GM18520 (cell line): ENCODE data around the gene PTPRM.

ENCODE experiments used
- ATAC-seq: cut with Tn5 transposase; IDR thresholded peaks from one replicate; pipeline ENCODE4 v1.9.1; 2021; ENCODE audit not compliant: unreplicated experiment

The PTPRM gene

DNA sequence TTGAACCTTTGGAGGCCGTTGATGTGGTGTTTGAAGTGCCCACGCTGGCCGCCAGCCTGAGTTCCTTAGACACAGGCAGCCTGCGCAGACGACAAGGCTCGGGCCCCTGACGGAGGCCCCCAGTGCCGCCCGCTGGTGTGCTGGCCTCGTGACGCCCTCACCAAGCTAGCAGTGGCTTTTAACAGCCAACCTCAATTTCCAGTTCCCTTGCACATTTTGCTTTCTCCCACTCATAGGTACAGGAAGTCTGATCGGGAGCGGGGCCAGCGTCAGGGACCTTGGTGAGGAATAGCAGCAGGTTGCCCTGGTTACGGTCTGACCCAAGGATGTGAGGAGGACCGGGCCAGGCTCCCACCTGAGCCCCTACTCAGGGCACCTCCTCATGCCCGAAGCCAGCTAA lies 834.5 kb downstream of the PTPRM start:
- ATAC-seq = no peak

DNA sequence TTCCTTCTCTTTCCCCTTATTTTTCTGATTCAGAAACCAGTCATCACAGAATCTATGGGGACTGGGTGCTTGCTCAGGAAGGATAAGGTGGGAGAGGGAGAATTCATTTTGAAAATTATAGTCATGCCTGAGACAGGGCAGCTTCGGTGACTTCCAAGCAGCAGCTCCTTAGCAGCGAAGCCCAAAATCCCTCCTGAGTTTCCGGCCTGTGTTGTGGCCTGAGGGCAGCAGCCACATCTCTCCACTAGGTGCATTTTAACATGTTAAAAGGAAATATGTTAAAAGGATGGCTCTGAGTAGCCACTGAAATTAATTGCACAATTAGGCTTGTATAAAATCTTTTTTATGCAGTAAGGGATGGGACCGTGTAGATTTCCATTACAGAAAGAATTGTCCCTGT lies 835.1 kb downstream of the PTPRM start:
- ATAC-seq = no peak

DNA sequence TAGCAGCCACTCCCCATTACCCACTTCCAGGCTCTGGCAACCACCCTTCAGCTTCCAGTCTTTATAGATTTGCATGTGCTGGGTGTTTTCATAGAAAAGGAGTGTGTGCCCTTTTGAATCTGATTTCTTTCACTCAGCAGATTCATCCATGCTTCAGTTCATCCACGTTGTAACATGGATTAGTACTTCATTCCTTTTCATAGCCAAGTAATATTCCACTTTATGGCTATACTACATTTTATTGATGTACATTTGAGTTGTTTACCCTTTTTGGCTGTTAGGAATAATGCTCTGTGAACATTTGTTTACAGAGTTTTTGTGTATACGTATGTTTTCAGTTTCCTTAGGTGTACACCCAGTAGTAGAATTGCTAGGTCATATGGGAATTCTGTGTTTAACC lies 836.6 kb downstream of the PTPRM start:
- ATAC-seq = no peak

DNA sequence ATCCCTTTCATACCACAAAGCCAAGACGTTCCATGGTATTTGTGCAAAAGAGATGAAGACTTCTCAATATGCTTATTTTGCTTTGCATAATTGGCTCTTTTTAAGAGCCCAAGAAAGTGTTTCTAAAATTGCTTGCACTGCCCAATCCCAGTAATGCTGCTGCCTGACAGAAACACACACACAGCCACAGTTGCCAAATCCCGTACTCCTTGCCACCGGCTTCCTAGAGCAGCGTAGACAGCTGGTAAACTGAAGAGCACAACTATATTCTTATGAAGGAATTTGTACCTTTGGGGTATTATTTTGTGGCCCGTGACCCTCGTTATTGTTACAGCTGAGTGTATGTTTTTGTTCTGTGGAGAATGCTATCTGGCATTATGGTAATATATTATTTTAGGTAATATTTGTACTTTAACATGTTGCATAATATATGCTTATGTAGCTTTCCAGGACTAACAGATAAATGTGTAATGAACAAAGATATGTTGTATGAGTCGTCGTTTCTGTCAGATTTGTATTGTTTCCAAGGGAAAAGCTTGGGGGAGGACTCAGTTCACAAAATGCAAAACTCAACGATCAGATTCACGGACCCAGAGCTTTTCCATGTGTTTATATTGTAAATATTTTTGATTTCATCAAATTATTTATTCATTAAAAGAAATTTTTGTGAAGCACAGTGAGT lies 839.2 kb downstream of the PTPRM start:
- no peak for ATAC-seq

DNA sequence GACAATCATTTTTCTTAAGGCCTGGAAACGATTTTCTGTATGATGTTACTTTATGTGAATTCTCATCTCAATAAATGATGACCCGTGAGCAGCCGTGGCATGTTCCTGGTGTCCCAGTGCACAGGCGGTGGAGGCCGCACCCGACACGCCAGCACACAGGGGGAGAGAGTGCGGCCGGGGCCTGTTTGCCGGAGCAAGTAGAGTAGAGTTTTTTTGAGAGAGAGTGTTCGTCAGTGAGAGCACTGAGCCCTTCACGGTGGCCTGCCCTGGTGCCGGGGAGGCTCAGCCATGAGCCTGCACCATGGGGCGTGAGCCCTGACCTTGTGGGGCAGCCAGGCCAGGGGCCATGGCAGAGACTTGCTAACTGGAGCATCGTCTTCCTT lies 839.7 kb downstream of the PTPRM start:
- ATAC-seq = no peak

DNA sequence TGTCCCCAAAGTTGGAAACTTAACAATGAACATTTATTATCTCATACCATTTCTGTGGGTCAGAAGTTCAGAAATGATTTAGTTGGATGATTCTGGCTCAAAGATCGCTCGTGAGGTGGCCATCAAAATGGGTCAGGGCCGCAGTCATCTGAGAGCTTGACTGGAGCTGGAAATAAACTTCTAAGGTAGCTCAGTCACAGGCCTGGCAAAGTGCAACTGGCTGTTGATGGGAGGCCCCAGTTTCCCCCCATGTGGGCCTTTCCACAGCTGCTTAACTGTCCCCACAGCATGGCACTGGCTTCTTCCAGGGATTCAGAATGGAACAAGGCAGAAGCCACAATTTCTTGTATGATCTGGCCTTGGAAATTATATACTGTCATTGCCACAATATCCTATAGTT lies 842.0 kb downstream of the PTPRM start:
- no peak for ATAC-seq

DNA sequence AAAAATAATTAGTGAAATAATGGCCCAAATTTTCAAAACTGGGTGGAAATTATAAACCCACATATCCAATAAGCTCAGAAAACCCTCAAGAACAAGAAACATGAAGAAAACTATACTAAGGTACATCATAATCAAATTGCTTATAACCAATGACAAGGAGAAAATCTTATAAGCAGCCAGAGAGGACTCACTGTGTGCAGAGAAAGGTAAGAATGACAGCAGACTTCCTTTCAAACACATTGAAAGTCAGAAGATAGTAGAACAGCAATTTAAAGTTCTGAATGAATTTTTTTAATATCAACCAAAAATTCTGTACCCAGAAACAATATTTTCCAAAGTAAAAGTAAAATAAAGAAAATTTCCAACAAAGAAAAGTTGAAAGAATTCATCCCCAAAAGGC lies 844.4 kb downstream of the PTPRM start:
- no peak for ATAC-seq

DNA sequence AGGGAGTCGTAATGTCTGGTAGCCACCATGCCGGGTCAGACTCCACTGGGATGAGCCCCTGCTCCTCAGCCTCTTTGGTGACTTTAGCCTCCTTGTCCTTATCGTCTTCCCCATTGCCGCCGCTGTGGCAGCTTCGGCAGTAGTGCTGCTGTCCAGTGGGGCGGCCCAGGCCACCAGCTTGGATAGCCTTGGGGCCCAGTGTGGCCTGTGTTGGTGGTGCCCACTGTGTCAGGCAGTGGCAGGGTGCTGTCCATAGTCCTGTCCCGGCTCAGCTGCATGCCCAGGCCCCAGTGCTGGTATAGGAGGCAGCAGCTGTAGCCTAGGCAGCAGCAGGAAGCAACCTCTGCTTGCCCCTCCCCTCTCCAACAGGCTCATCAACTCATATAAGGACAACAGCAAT lies 845.0 kb downstream of the PTPRM start:
- ATAC-seq = no peak

DNA sequence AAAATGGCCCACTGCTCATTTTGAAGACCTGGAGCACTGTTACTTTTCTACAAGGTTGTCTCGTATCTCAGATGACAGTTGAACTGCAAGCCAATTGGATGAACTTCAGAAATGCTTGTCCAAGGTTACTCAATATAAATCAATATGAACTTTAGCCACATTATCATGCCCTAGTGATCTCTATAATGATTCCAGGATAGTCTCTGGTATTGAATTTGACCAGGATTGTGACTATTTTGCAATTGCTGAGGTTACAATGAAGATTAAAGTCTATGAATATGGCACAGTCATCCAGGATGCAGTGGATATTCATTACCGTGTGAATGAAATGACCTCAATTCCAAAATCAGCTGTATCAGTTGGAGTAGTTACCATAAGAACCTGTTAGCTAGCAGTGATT lies 846.1 kb downstream of the PTPRM start:
- no peak for ATAC-seq

DNA sequence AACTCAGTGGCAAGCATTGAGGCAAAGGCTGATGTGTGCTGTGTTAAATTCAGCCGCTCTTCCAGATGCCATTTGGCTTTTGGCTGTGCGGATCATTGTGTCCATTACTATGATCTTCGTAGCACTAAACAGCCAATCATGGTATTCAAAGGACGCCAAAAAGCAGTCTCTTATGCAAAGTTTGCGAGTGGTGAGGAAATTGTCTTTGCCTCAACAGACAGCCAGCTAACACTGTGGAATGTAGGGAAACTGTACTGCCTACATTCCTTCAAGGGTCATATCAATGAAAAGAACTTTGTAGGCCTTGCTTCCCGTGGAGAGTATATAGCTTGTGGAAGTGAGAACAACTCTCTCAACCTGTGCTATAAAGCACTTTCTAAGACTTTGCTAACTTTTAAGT lies 846.6 kb downstream of the PTPRM start:
- ATAC-seq = no peak

DNA sequence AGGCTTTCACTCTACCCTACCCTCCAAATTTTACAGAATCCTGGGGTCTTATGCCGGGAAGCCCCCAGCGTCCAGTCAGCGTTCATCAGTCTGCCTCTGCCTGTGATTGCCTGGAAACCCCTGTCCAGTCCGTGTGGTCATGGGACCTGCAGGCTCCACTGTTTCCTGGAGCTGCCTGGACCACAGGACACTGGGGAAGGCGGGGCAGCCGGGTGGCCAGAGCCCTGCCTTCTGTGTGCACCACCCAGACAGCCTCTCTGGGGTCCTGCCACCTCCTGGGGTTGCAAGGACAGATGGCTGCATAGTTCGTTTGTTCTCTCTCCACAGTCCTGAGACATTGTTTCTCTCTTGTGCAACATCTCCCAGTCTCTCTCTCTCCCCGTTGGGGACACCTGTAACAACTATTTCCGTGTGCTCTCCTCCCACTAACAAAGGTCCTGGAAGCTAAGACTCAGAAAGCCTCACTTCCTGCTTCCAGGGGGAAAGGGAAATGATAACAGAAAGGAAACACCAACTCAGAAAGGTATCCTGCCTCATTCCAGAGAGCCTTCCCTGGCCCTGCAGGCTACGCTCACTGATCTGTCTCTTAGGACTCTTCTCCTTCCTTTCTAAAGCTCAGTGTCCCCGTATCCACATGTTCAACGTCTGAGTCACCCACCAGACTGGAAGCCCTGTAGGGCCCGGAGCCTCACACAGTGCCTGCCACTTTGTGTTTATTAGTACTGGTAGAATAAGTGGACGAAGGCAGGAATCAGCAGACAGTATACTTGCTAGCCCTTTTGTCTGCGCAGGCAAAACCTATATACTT lies 849.3 kb downstream of the PTPRM start:
- no peak for ATAC-seq

DNA sequence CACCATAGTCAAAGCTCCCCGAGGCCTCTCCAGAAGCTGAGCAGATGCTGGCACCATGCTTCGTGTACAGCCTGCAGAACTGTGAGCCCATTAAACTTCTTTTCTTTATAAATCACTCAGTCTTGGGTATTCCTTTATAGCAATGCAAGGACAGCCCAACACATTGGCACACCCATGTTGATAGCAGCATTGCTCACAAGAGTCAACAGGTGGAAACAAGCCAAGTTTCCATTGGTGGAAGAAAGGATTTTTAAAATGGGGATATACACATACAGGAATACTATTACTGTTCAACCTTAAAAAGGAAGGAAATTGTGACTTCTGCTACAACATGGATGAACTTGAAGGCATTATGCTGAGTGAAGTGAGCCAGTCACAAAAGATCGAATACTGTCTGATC lies 855.3 kb downstream of the PTPRM start:
- ATAC-seq = no peak

DNA sequence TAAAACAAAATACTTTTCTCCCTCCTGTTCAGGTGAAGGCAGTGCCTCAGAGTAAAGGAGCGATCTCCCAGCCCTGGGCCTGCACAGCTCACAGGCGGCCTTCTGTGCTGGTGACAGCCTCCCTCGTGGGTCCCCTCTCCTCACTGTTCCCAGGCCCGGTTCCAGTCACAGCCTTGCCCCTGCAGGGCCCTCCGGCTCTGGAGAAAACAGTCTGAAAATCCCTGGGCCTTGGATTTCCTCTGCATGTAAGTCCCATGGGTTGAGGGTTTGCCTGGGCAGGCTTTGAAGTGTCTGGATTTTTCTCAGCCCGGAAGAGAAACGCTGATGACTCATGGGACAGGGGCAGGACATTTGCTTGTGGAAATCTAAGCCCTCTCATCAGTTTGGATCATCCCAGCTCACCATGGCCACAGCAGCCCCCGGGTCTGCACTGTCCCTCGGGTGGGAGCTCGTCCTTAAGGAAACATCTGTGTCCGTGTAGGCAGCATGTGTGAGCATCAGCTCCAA lies 856.0 kb downstream of the PTPRM start:
- ATAC-seq = no peak

DNA sequence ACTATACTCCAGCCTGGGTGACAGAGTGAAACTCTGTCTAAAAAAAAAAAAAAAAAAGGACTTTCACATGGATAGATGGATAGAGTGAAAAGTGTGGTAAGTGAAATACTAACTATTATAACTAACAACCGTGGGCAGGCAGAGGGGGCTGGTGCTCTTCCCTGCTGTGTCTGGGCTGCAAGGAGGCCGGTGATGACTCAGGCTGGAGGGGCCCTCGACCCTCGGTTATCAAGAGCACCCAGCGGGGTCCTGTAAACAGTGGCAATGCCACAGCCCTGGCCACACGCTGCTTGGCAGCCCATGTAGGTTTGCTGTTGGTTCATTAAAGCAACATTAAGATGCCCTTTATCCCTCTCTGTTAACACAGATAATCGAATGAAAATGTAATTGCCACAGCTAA lies 857.4 kb downstream of the PTPRM start:
- no peak for ATAC-seq

DNA sequence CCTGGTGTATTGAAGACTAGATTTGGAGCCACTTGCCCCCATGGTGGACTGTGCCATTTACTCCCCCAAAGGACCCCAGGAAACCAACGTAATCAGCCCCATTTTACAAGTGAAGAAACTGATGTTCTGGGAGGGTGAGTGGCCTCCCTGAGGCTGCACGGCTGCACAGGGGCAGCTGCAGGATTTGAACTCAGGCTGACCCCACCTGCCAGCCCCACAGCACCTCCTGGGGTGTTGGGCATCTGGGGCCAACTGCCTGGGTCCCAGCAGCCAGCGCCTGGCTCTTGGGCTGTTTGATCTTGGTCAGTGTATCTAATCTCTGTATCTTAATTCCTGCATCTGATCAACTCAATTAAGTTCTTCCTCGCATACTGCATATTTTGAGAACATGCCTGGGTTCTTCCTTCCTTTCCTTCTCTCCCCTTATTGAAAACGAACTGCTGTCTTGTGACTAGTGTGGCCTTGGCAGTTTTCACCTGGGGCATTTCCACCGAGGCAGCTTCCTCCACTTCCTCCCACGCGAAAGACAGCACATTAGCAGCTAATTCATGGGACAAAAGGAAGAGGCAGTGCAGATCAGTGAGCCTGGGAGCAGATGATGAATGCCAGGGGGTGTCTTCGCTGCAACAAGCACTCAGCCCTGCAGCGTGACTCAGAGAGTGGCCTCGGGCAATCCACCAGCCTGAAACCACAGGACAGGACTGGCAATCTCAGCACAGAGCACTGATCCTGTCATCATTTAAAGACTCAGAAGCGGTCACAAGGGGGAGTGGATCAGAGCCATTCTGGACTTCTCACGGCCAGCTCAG lies 858.0 kb downstream of the PTPRM start:
- ATAC-seq = no peak

DNA sequence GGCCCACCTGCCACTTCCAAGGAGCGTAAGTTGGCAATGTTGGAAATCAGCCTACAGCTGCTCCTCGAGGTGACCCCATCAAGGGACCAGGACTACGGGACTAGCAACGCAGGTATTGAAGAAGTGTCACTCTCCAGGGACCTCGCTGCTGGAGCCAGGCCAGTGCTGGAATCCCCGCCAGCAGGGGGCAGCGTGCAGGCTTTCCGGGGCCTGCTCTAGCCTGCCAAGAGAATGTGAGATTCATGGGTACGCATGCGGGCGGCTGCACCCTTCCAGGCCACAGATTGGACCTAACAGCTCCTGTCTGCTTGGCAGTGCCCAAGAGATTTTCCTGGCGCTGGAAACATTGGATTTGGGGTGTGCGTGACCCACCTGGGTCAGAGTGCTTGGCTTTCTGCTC lies 859.3 kb downstream of the PTPRM start:
- ATAC-seq = no peak

DNA sequence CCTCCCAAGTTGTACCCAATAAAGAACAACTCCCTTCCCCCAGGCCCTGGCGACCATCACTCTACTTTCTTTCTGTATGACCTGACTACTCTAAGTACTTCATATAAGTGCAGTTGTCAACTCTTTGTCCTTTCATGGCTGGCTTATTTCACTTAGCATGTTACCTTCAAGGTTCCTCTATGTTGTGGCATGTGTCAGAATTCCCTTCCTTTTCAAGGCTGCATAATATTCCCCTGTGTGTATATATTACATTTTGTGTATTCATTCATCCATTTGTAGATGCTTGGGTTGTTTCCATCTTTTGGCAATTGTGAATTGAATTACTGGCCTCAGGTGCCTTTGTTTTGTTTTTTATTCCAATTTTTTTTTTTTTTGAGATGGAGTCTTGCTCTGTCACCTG lies 860.2 kb downstream of the PTPRM start:
- no peak for ATAC-seq

DNA sequence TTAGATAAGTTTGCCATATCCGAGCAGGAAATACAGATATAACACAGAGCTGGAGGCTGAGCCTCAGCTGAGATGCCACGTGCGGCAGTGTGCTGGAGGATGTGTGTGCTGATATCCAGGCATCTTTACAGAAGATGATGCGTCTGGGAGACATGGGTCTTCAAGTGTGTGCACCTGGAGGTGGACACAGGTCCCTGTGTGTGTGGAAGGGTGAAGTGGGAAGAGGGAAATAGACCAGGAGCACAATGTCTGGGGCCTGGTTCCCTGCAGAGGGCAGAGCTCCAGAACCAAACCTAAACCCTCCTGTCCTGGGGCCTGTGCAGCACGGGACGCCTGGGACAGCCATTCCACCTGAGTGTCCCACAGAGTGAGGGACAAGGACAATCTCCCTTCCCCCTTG lies 861.8 kb downstream of the PTPRM start:
- no peak for ATAC-seq

DNA sequence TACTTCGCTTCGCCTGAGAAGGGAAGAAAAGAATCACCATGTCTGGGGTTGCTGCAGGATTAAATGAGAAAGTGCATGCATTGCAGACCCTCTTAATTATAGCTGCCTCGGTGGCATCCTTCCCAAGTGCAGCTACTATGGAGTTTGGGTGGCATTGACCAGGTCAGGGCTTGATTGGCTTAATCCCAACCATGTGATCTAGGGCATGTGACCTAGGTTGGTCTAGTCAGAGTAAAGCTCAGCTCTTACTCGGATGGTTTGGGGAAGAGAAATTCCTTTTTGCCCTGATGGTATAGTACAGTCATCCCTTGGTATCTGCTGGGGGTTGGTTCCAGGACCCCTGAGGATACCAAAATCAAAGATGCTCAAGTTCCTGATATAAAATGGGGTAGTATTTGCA lies 863.9 kb downstream of the PTPRM start:
- ATAC-seq = no peak

DNA sequence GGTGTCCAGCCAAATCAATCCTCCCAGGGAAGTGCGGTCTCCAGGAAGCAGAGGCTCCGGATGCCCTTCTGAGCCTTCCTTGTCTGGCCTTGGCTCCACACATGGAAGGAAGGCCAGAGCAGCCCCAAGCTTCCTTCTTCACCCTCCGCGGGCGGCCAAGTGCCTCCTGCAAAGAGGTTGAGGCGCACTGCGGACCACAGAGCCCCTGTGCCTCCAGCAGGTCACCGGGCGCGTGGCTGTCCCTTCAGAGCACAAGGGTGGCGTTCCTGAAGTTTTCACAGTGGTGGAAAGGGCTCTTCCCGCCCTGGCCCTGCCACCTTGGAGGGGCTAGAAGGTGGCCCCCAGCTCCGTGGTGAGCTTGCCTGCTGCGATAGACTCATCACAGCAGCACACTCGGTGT lies 866.2 kb downstream of the PTPRM start:
- no peak for ATAC-seq

DNA sequence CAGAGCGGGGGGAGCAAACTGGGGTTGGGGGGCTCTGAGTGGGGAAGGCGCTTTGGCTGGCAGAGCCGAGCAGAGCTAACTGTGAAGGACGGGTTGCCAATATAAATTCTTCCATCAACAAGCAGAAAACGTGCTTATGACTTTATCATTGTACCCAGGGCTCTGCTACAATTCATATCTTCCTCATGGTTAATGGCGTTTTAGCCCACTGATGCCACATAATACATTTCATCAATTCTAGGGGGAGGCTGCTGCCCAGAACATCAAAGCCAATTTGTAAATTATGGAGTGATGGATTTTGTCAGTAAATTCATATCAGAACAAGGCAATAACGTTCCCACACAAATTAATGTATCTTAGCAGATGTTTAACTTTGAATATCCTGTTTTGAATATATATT lies 866.7 kb downstream of the PTPRM start:
- no peak for ATAC-seq

DNA sequence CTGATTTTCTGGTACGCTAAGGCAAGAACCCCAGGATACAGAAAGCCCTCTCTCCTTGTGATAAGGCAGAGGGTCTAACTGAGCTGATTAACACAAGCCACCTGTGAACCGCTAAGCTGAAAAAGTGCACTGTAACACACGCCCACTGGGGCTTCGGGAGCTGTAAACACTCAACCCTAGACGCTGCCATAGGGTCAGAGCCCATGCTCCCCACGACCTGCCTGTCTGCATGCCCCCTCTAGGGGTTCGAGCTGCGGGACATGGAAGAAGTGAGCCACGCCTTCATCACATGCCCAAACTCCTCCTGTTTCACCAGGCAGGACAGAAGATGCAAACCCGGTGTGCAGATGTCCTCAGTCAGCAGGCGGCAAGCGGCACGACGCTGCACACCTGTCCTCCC lies 868.3 kb downstream of the PTPRM start:
- ATAC-seq = no peak
